ENCODE measurements around the gene FHL1.
A peak's percentile ranks its signal among the peaks of the same experiment; 100 is the strongest.

The FHL1 gene

DNA sequence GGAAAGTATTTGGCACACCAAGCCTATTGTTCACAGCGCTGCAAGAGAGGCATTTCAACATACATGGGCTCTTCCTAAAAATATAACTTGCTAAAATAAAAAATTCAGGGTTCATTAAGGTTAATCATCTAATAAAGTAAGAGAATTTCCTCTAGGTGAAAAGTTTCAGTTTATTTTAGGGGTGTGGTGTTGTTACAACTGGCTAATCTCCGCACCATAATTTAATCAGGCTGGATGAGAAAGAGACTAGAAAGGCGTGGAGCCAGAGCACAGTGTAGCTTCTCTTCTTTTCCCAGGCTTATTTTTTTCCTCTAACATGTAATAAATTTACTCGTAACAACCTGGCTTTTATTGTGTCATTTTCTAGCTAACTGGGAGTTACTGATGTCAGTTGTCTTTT is 47.9 kb downstream of the FHL1 start:
- POLR2A ChIA-PET, result no interaction called here
- no peak for TF ChIP-seq CTCF (IDR thresholded peaks at IDR 0.05; ENCODE audit: control extremely low read depth, extremely low read depth, low read depth, missing control alignments)
- CTCF ChIA-PET, result interaction anchor here (0.8 to 1.0 kb wide), 2 partner anchors 14 to 73 kb away, joined by 3 to 4 read pairs; no protein-coding TSS in a partner anchor
- DNase-seq (ENCODE audit: extremely low spot score), result no peak

- POLR2A ChIA-PET, result no interaction called here
- TF ChIP-seq CTCF (IDR thresholded peaks at IDR 0.05; ENCODE audit: control extremely low read depth, extremely low read depth, low read depth, missing control alignments), result no peak
- CTCF ChIA-PET, result interaction anchor here (1.5 kb wide), 1 partner anchor 169 kb away, joined by 5 read pairs; no protein-coding TSS in a partner anchor
- DNase-seq (ENCODE audit: extremely low spot score), result no peak
Observed at GRCh38 chrX:136196691-136197155, 49.4 kb downstream of the FHL1 start.

GRCh38 chrX:136198010-136198409 is 50.7 kb downstream of the FHL1 start:
- ChIA-PET CTCF (interaction anchor here (1.3 to 1.5 kb wide), 2 partner anchors 13 to 170 kb away, joined by 3 to 5 read pairs; no protein-coding TSS in a partner anchor), POLR2A (no interaction called here)
- TF ChIP-seq CTCF (IDR thresholded peaks at IDR 0.05; ENCODE audit: control extremely low read depth, extremely low read depth, low read depth, missing control alignments), result no peak
- DNase-seq (ENCODE audit: extremely low spot score), result no peak

DNA sequence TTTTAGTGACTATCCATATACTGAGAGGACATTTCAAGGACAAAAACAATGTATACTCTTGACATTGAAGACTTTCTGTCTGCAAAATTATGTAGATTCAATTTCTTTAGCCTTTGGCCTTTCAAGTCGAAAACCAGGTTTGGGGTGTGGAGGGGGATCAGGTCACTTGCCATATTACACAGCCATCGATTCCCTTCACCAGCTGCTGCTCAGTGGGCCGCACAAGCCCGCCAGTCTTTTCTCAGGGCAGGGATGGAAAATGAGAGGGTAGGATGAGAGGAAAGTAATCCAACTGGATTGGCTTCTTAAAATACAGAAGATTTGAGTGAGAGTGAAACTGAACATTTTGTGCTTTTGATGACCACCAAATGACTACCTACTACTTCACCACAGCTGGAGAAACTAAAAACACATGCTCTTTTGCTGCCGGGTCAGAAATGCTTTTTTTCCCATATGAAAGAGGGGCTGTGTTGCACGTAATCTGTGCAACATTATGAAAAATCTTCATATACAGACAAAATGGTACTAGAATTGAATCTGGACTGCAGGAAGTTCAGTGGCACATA is 51.4 kb downstream of the FHL1 start:
- no peak for TF ChIP-seq CTCF (IDR thresholded peaks at IDR 0.05; ENCODE audit: control extremely low read depth, extremely low read depth, low read depth, missing control alignments)
- ChIA-PET POLR2A (no interaction called here), CTCF (interaction anchor here (1.3 kb wide), 1 partner anchor 12 kb away, joined by 3 read pairs; no protein-coding TSS in a partner anchor)
- DNase-seq (ENCODE audit: extremely low spot score), result no peak

DNA sequence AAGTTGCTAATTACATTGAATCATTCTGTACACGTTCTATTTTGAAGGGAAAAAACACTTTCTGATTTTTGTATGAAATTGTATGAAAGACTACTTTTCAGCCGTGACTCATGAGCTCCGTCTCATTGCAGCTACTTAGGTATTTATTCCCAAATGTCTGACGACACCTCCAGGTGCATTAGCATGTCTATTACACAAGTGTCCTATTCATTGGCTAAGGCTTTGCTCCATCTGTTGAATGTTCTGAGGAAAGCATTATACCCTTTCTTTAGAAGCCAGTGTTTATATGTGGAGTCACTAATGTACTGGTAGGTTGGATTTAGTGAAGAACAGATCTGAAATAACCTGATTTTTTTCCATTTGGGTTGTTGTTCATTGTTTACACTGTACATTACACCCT is 52.0 kb downstream of the FHL1 start:
- CTCF ChIA-PET, result no interaction called here
- TF ChIP-seq CTCF (IDR thresholded peaks at IDR 0.05; ENCODE audit: control extremely low read depth, extremely low read depth, low read depth, missing control alignments), result no peak
- POLR2A ChIA-PET, result no interaction called here
- DNase-seq (ENCODE audit: extremely low spot score), result no peak

GRCh38 chrX:136200466-136200865 is 53.1 kb downstream of the FHL1 start:
- ChIA-PET CTCF (no interaction called here), POLR2A (no interaction called here)
- DNase-seq (ENCODE audit: extremely low spot score), result no peak
- TF ChIP-seq CTCF (IDR thresholded peaks at IDR 0.05; ENCODE audit: control extremely low read depth, extremely low read depth, low read depth, missing control alignments), result peak; percentile 2

Measured in GM10248 (cell line).